Duodenal mucosa (tissue), 2 donors: ENCODE results near the gene CSRP1.

Experiments used
- H3K27ac ChIP-seq: one replicate; pipeline ENCODE4 v1.7.0; 2013; ENCODE audit warnings: low read depth, low read length
- H3K27me3 ChIP-seq, 2 donors: one replicate each; pipeline ENCODE4 v1.7.0; 2013; ENCODE audit warnings: low read length in 2 of 2, control low read depth in 1 of 2; ENCODE audit not compliant: insufficient read depth in 2 of 2, control insufficient read depth in 1 of 2
- H3K36me3 ChIP-seq, 2 donors: one replicate each; pipeline ENCODE4 v1.7.0; 2013; ENCODE audit warnings: low read length in 2 of 2, control low read depth in 1 of 2; ENCODE audit not compliant: insufficient read depth in 2 of 2, control insufficient read depth in 1 of 2
- H3K4me1 ChIP-seq, 2 donors: one replicate each; pipeline ENCODE4 v1.7.0; 2013; ENCODE audit warnings: low read length in 2 of 2, control low read depth in 1 of 2; ENCODE audit not compliant: insufficient read depth in 2 of 2, control insufficient read depth in 1 of 2
- H3K4me3 ChIP-seq, 2 donors: one replicate each; pipeline ENCODE4 v1.7.0; 2013; ENCODE audit warnings: low read length in 2 of 2, low read depth in 1 of 2
- H3K9ac ChIP-seq, 2 donors: one replicate each; pipeline ENCODE4 v1.7.0; 2013; ENCODE audit warnings: low read length in 2 of 2, low read depth in 1 of 2
- H3K9me3 ChIP-seq, 2 donors: one replicate each; pipeline ENCODE4 v1.7.0; 2013; ENCODE audit warnings: low read length in 2 of 2, control low read depth in 1 of 2; ENCODE audit not compliant: control insufficient read depth in 1 of 2

Gene CSRP1

GRCh38 chr1:201468501-201468843 lies 38.5 kb downstream of the CSRP1 start:
- peak overlapping the region; percentile 89 for H3K27ac ChIP-seq
- H3K9me3 ChIP-seq, result no peaks in the 10 kb centered on the region
- peak overlapping the region; percentile 46 to 78 for H3K4me3 ChIP-seq
- no peaks in the 10 kb centered on the region for H3K36me3 ChIP-seq
- peaks cover 8 to 17% of the 10 kb centered on the region in 2 donors for H3K27me3 ChIP-seq
- H3K9ac ChIP-seq, result peak overlapping the region; percentile 52 to 60
- H3K4me1 ChIP-seq, result peaks cover 6 to 15% of the 10 kb centered on the region in 2 donors

GRCh38 chr1:201466492-201466891 lies 40.4 kb downstream of the CSRP1 start:
- no peaks in the 10 kb centered on the region for H3K36me3 ChIP-seq
- H3K4me3 ChIP-seq, result peak overlapping the region in 1 of 2 donors; percentile 36
- H3K9ac ChIP-seq, result peak overlapping the region in 1 of 2 donors; percentile 8
- H3K27ac ChIP-seq, result no peak overlapping the region
- H3K4me1 ChIP-seq, result peaks cover 11 to 21% of the 10 kb centered on the region in 2 donors
- no peaks in the 10 kb centered on the region for H3K9me3 ChIP-seq
- peaks cover 8 to 17% of the 10 kb centered on the region in 2 donors for H3K27me3 ChIP-seq

- H3K36me3 ChIP-seq, result no peaks in the 10 kb centered on the region
- no peaks in the 10 kb centered on the region for H3K9me3 ChIP-seq
- H3K9ac ChIP-seq, result peak overlapping the region in 1 of 2 donors; percentile 8
- no peak overlapping the region for H3K27ac ChIP-seq
- H3K4me3 ChIP-seq, result no peak overlapping the region
- peaks cover 8 to 17% of the 10 kb centered on the region in 2 donors for H3K27me3 ChIP-seq
- peaks cover 14 to 25% of the 10 kb centered on the region in 2 donors for H3K4me1 ChIP-seq
These were observed 41.1 kb downstream of the CSRP1 start for GRCh38 chr1:201465698-201466290.

- Histone ChIP-seq H3K36me3 (no peaks in the 10 kb centered on the region), H3K9me3 (no peaks in the 10 kb centered on the region), H3K27ac (no peak overlapping the region), H3K9ac (no peak overlapping the region), H3K4me1 (peaks cover 9 to 16% of the 10 kb centered on the region in 2 donors), H3K4me3 (no peak overlapping the region), H3K27me3 (peaks cover 0 to 4% of the 10 kb centered on the region in 2 donors)
These were observed 43.8 kb downstream of the CSRP1 start for GRCh38 chr1:201463071-201463552.

GRCh38 chr1:201461645-201462441 lies 45.1 kb downstream of the CSRP1 start:
- Histone ChIP-seq H3K9me3 (no peaks in the 10 kb centered on the region), H3K27me3 (no peaks in the 10 kb centered on the region), H3K9ac (no peak overlapping the region), H3K4me3 (no peak overlapping the region), H3K27ac (peak overlapping the region; percentile 77), H3K4me1 (peaks cover 9 to 11% of the 10 kb centered on the region in 2 donors), H3K36me3 (no peaks in the 10 kb centered on the region)

- H3K4me1 ChIP-seq, result peaks cover 11 to 14% of the 10 kb centered on the region in 2 donors
- H3K9ac ChIP-seq, result no peak overlapping the region
- peak overlapping the region; percentile 77 for H3K27ac ChIP-seq
- H3K36me3 ChIP-seq, result no peaks in the 10 kb centered on the region
- H3K9me3 ChIP-seq, result no peaks in the 10 kb centered on the region
- H3K4me3 ChIP-seq, result no peak overlapping the region
- no peaks in the 10 kb centered on the region for H3K27me3 ChIP-seq
These were observed 45.9 kb downstream of the CSRP1 start for GRCh38 chr1:201460814-201461644.

GRCh38 chr1:201459775-201460174 lies 47.1 kb downstream of the CSRP1 start:
- no peak overlapping the region for H3K9ac ChIP-seq

GRCh38 chr1:201459052-201459451 lies 47.9 kb downstream of the CSRP1 start:
- no peaks in the 10 kb centered on the region for H3K36me3 ChIP-seq
- H3K4me3 ChIP-seq, result no peak overlapping the region
- H3K27ac ChIP-seq, result no peak overlapping the region
- no peaks in the 10 kb centered on the region for H3K27me3 ChIP-seq
- no peak overlapping the region for H3K9ac ChIP-seq
- H3K9me3 ChIP-seq, result no peaks in the 10 kb centered on the region
- H3K4me1 ChIP-seq, result peaks cover 11 to 14% of the 10 kb centered on the region in 2 donors

More at GRCh38 chr1:201459775-201460174, 47.1 kb downstream of the CSRP1 start:
- no peaks in the 10 kb centered on the region for H3K9me3 ChIP-seq
- no peak overlapping the region for H3K27ac ChIP-seq
- no peak overlapping the region for H3K4me3 ChIP-seq
- H3K27me3 ChIP-seq, result no peaks in the 10 kb centered on the region
- H3K4me1 ChIP-seq, result peaks cover 11 to 14% of the 10 kb centered on the region in 2 donors
- H3K36me3 ChIP-seq, result no peaks in the 10 kb centered on the region

GRCh38 chr1:201457508-201457960 lies 49.4 kb downstream of the CSRP1 start:
- H3K36me3 ChIP-seq, result no peaks in the 10 kb centered on the region
- H3K4me1 ChIP-seq, result peaks cover 11 to 14% of the 10 kb centered on the region in 2 donors
- H3K9me3 ChIP-seq, result no peaks in the 10 kb centered on the region
- H3K27me3 ChIP-seq, result no peaks in the 10 kb centered on the region
- H3K4me3 ChIP-seq, result no peak overlapping the region
- no peak overlapping the region for H3K9ac ChIP-seq
- H3K27ac ChIP-seq, result no peak overlapping the region
